ENCODE results near the gene NGFR. TPM values are rescaled to one million over a fixed set of nuclear protein-coding genes. Genes with fewer than 3 reads are reported as not detected.

NGFR gene
- total and polyA plus RNA-seq, 9 of the 15 experiments (the other 6 are each of a cell fraction or from before 2014, with no cell fraction given): 0.07 to 0.23 (median 0.13) TPM; not detected in 4

DNA sequence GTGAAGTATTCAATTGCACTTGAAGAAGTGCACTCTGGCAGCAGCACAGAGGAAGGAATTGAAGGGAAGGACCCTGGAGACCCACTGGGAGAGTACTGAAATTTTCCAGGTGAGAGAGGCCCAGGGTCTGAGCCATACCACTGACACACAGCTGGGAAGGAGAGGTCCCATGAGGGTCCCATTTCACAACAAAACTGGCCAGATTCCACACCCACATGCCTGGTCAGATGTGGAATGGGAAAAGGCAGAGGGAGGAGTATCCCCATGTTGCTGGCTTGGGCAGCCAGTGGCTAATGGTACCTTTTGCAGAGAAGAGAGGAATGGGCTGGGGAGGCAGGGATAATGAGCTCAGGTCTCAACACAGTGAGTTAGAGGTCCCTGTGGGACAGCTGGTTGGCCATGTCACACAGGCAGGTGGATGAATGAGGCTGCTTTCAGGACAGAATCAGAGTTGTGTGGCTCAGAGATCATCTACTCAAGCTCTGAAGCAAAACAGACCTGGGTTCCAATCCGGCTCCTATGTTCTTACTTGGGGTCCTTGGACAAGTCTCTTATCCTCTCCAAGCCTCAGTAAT lies 26.2 kb upstream of the NGFR start:
- Histone ChIP-seq H3K27ac (ENCODE audit: extremely low read depth, low read depth, low read length) (no peak overlapping the region), H3K4me3 (no peak overlapping the region), H3K9me1 (ENCODE audit: control insufficient read depth, insufficient read depth, low read length) (no peaks in the 10 kb centered on the region), H2AFZ (ENCODE audit: low read depth, low read length) (no peak overlapping the region), H3K79me2 (ENCODE audit: control insufficient read depth, insufficient read depth, low read length) (no peaks in the 10 kb centered on the region), H3K9me3 (replicated peaks; ENCODE audit: control insufficient read depth, insufficient read depth, low read depth, low read length) (no peaks in the 10 kb centered on the region), H3K36me3 (ENCODE audit: control insufficient read depth, insufficient read depth, low read length) (no peaks in the 10 kb centered on the region), H3K4me1 (replicated peaks in 1 of 2; ENCODE audit: control insufficient read depth in 2 of 2, insufficient read depth in 2 of 2, low read length in 2 of 2) (peaks cover 0 to 8% of the 10 kb centered on the region in 2 experiments; a peak in 1 of 5 replicates), H4K20me1 (replicated peaks; ENCODE audit: control insufficient read depth, insufficient read depth, low read length) (0 out of 2 replicates have a peak, but pooled peaks cover 6% of the 10 kb centered on the region), H3K9ac (ENCODE audit: insufficient read depth in 1 of 2, low read depth in 2 of 2, low read length in 2 of 2) (no peak overlapping the region), H3K27me3 (ENCODE audit: control insufficient read depth in 2 of 2, insufficient read depth in 2 of 2, low read length in 2 of 2) (peaks cover 25 to 74% of the 10 kb centered on the region in 2 experiments; a peak in 4 of 5 replicates), H3K4me2 (ENCODE audit: insufficient read depth, low read length) (no peak overlapping the region)
- in situ Hi-C loops (cut with MboI): no loop called here
- ATAC-seq (no peak), DNase-seq (ENCODE audit: extremely low read depth in 1 of 4, low spot score in 3 of 4) (no peak), FAIRE-seq (no peak)
- POLR2A ChIA-PET: interaction anchor here (0.7 to 1.1 kb wide), 3 partner anchors 16 to 55 kb away, joined by 3 read pairs; no protein-coding TSS in a partner anchor
- intact Hi-C loops (cut with micrococcal nuclease): no loop called here
- BruUV-seq (replicated peaks): no TSS peak
- CTCF ChIA-PET (ENCODE audit: low intra/inter-chr PET ratio): no interaction called here
- no peak for TF ChIP-seq ELF1 (tag; IDR thresholded peaks at IDR 0.05)
- no peak for TF ChIP-seq ZNF75A (CRISPR knock-in tag; IDR thresholded peaks at IDR 0.05)
- TF ChIP-seq, protein P1, sequence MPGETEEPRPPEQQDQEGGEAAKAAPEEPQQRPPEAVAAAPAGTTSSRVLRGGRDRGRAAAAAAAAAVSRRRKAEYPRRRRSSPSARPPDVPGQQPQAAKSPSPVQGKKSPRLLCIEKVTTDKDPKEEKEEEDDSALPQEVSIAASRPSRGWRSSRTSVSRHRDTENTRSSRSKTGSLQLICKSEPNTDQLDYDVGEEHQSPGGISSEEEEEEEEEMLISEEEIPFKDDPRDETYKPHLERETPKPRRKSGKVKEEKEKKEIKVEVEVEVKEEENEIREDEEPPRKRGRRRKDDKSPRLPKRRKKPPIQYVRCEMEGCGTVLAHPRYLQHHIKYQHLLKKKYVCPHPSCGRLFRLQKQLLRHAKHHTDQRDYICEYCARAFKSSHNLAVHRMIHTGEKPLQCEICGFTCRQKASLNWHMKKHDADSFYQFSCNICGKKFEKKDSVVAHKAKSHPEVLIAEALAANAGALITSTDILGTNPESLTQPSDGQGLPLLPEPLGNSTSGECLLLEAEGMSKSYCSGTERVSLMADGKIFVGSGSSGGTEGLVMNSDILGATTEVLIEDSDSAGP (CRISPR knock-in tag; IDR thresholded peaks at IDR 0.05): no peak
- TF ChIP-seq PHF20 (IDR thresholded peaks at IDR 0.05; ENCODE audit: partially characterized antibody): no peak
- TF ChIP-seq ZNF24 (IDR thresholded peaks at IDR 0.05): no peak
- TF ChIP-seq CCAR2 (IDR thresholded peaks at IDR 0.05; ENCODE audit: low read depth, low read length): no peak
- TF ChIP-seq CHD2 (IDR thresholded peaks at IDR 0.05; ENCODE audit: low read depth, low read length): no peak
- no peak for TF ChIP-seq HNRNPK (IDR thresholded peaks at IDR 0.05; ENCODE audit: low read depth, low read length, poor library complexity, severe bottlenecking)
- TF ChIP-seq, protein P2, sequence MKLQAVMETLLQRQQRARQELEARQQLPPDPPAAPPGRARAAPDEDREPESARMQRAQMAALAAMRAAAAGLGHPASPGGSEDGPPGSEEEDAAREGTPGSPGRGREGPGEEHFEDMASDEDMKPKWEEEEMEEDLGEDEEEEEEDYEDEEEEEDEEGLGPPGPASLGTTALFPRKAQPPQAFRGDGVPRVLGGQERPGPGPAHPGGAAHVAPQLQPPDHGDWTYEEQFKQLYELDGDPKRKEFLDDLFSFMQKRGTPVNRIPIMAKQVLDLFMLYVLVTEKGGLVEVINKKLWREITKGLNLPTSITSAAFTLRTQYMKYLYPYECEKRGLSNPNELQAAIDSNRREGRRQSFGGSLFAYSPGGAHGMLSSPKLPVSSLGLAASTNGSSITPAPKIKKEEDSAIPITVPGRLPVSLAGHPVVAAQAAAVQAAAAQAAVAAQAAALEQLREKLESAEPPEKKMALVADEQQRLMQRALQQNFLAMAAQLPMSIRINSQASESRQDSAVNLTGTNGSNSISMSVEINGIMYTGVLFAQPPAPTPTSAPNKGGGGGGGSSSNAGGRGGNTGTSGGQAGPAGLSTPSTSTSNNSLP (IDR thresholded peaks at IDR 0.05; ENCODE audit: borderline replicate concordance, low read depth, low read length): no peak
- TF ChIP-seq ZNF239 (CRISPR knock-in tag; IDR thresholded peaks at IDR 0.05): no peak
- TF ChIP-seq, protein P3, sequence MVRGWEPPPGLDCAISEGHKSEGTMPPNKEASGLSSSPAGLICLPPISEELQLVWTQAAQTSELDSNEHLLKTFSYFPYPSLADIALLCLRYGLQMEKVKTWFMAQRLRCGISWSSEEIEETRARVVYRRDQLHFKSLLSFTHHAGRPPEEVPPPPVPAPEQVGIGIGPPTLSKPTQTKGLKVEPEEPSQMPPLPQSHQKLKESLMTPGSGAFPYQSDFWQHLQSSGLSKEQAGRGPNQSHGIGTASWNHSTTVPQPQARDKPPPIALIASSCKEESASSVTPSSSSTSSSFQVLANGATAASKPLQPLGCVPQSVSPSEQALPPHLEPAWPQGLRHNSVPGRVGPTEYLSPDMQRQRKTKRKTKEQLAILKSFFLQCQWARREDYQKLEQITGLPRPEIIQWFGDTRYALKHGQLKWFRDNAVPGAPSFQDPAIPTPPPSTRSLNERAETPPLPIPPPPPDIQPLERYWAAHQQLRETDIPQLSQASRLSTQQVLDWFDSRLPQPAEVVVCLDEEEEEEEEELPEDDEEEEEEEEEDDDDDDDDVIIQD (CRISPR knock-in tag; IDR thresholded peaks at IDR 0.05): no peak
- no peak for TF ChIP-seq COPS2 (conservative IDR thresholded peaks at IDR 0.05)
- TF ChIP-seq, protein P4, sequence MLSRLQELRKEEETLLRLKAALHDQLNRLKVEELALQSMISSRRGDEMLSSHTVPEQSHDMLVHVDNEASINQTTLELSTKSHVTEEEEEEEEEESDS (CRISPR knock-in tag; IDR thresholded peaks at IDR 0.05): no peak
- no peak for TF ChIP-seq ZNF282 (CRISPR knock-in tag; IDR thresholded peaks at IDR 0.05)
- TF ChIP-seq KDM2B (CRISPR knock-in tag; IDR thresholded peaks at IDR 0.05): no peak
- 0% methylated on average over 1 of the region's 1 CpG for WGBS (ENCODE audit: insufficient coverage, low coverage, missing lambda C conversion rate)
